Measurements from ENCODE around the gene ATM. TPM values are rescaled to one million over a fixed set of nuclear protein-coding genes. Genes with fewer than 3 reads are reported as not detected.

ATM gene
- total and polyA plus RNA-seq, 10 of the 15 experiments (the other 5 are each of a cell fraction or from before 2014, with no cell fraction given), result 10.0 to 91.5 (median 40.2) TPM

DNA sequence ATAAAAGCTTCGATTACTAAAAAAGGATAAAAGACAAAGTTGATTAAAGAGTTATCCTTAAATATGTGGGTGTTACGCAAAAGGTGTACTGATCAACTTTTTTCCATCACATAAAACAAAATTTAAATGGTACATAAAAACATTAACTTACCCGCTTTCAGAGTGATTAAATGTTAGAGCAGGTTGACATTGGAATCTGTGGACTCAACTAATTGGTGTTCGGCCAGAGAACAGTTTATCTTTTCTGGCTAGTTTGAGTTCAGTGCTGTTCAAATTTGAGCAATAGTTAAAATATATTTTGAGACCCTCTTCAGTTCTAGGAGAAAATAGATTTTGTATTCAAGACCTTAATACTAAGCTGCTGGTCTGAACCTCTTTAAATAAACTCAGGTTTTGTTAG, 56.1 kb downstream of the ATM start:
- TF ChIP-seq YY1 (IDR thresholded peaks at IDR 0.05; ENCODE audit: low read depth, low read length), result no peak
- no peak for TF ChIP-seq ZNF217 (IDR thresholded peaks at IDR 0.05)
- TF ChIP-seq MLLT1 (IDR thresholded peaks at IDR 0.05), result no peak
- TF ChIP-seq CEBPZ (IDR thresholded peaks at IDR 0.05; ENCODE audit: low read depth, low read length), result no peak
- TF ChIP-seq RAD51 (IDR thresholded peaks at IDR 0.05), result no peak
- no peak for TF ChIP-seq KAT2A (conservative IDR thresholded peaks at IDR 0.05; ENCODE audit: control insufficient read depth, low read depth, low read length)
- no peak for TF ChIP-seq RCOR1 (conservative IDR thresholded peaks at IDR 0.05; ENCODE audit: low read depth, low read length)
- TF ChIP-seq USF1 (IDR thresholded peaks at IDR 0.05; ENCODE audit: borderline replicate concordance, extremely low read length, insufficient read depth, low read depth, low read length), result no peak
- TF ChIP-seq, protein P1, sequence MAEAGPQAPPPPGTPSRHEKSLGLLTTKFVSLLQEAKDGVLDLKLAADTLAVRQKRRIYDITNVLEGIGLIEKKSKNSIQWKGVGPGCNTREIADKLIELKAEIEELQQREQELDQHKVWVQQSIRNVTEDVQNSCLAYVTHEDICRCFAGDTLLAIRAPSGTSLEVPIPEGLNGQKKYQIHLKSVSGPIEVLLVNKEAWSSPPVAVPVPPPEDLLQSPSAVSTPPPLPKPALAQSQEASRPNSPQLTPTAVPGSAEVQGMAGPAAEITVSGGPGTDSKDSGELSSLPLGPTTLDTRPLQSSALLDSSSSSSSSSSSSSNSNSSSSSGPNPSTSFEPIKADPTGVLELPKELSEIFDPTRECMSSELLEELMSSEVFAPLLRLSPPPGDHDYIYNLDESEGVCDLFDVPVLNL (IDR thresholded peaks at IDR 0.05; ENCODE audit: low read depth, low read length), result no peak
- TF ChIP-seq SP1 (IDR thresholded peaks at IDR 0.05; ENCODE audit: low read depth, low read length), result no peak
- TF ChIP-seq RFX5 (IDR thresholded peaks at IDR 0.05; ENCODE audit: low read depth, low read length), result no peak
- TF ChIP-seq CBX5 (IDR thresholded peaks at IDR 0.05; ENCODE audit: low read depth), result no peak
- TF ChIP-seq SREBF2 (IDR thresholded peaks at IDR 0.05; ENCODE audit: low read length), result no peak
- no peak for TF ChIP-seq MXI1 (IDR thresholded peaks at IDR 0.05; ENCODE audit: low read depth, low read length)
- no peak for TF ChIP-seq PAX5 (IDR thresholded peaks at IDR 0.05; ENCODE audit: borderline replicate concordance, low read depth, low read length)
- TF ChIP-seq ZBED1 (IDR thresholded peaks at IDR 0.05; ENCODE audit: borderline replicate concordance), result no peak
- H3K4me2 ChIP-seq (ENCODE audit: control insufficient read depth, insufficient read depth), result no peak overlapping the region
- CTCF ChIA-PET, result interaction anchor here (1.0 kb wide), 1 partner anchor 20 kb away, joined by 3 read pairs; no protein-coding TSS in a partner anchor
- DNase-seq (ENCODE audit: low read depth, low spot score) (no peak), FAIRE-seq (no peak), ATAC-seq (no peak)
- no peaks in the 10 kb centered on the region for H3K27me3 ChIP-seq (replicated peaks in 1 of 2; ENCODE audit: control insufficient read depth in 2 of 2, insufficient read depth in 2 of 2, low read length in 1 of 2)
- POLR2A ChIA-PET, result no interaction called here
- no peaks in the 10 kb centered on the region for H3K79me2 ChIP-seq (ENCODE audit: control insufficient read depth, insufficient read depth, low read length)
- H2AFZ ChIP-seq (ENCODE audit: control insufficient read depth, low read depth, low read length), result no peak overlapping the region
- RAD21 ChIA-PET (ENCODE audit: unreplicated experiment), result interaction anchor here (0.5 to 0.9 kb wide), 2 partner anchors 20 to 42 kb away, joined by 3 to 4 read pairs; no protein-coding TSS in a partner anchor
- no peak overlapping the region for H3K9ac ChIP-seq (ENCODE audit: control insufficient read depth, insufficient read depth, low read length)
- SMC1A ChIA-PET (ENCODE audit: uncharacterized antibody, unreplicated experiment), result interaction anchor here (0.9 to 1.2 kb wide), 4 partner anchors 11 to 42 kb away, joined by 3 to 4 read pairs (median 3); no protein-coding TSS in a partner anchor
- H3K4me1 ChIP-seq (ENCODE audit: control insufficient read depth, insufficient read depth, low read length), result no peaks in the 10 kb centered on the region
- no TSS peak for BruUV-seq (replicated peaks)
- no peaks in the 10 kb centered on the region for H3K9me3 ChIP-seq (replicated peaks; ENCODE audit: control insufficient read depth, insufficient read depth, low read length)
- intact Hi-C loops (cut with micrococcal nuclease; ENCODE audit: unreplicated experiment), result no loop called here
- H3K36me3 ChIP-seq (ENCODE audit: control insufficient read depth in 2 of 2, insufficient read depth in 2 of 2, low read length in 1 of 2), result peaks cover 7 to 11% of the 10 kb centered on the region in 2 experiments; a peak in 3 of 4 replicates
- no peak overlapping the region for H3K4me3 ChIP-seq
- in situ Hi-C loops (cut with MboI), result no loop called here
- no peak overlapping the region for H3K27ac ChIP-seq (ENCODE audit: control insufficient read depth, insufficient read depth)
- no peaks in the 10 kb centered on the region for H4K20me1 ChIP-seq (ENCODE audit: control insufficient read depth, insufficient read depth)
- 94% methylated on average over 4 of the region's 4 CpGs for WGBS (ENCODE audit: insufficient coverage, insufficient replicate concordance, low lambda C conversion rate, missing lambda C conversion rate)

Data from GM12878 (cell line).